GM18870 (cell line): ENCODE results near the gene TEAD4.

ENCODE experiments used
- ATAC-seq: cut with Tn5 transposase; IDR thresholded peaks from one replicate; pipeline ENCODE4 v1.9.1; 2021; ENCODE audit warnings: moderate library complexity; ENCODE audit not compliant: unreplicated experiment

Gene TEAD4

DNA sequence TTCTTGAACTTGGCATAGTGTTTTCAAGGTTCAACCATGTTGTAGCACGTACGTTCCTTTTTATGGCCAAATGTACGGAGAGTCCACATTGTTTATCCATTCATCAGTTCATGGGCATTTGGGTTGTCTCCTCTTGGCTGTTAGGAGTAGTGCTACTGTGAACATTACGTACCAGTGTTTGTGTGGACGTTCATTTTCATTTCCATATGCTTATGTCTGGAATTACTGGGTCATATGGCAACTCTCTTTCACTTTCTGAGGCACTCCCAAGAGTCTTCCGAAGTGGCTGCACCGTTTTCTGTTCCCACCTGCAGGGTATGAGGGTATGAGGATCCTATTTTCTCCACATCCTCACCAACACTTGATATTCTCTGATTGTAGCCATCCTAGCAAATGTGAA, 68.9 kb downstream of the TEAD4 start:
- no peak for ATAC-seq

DNA sequence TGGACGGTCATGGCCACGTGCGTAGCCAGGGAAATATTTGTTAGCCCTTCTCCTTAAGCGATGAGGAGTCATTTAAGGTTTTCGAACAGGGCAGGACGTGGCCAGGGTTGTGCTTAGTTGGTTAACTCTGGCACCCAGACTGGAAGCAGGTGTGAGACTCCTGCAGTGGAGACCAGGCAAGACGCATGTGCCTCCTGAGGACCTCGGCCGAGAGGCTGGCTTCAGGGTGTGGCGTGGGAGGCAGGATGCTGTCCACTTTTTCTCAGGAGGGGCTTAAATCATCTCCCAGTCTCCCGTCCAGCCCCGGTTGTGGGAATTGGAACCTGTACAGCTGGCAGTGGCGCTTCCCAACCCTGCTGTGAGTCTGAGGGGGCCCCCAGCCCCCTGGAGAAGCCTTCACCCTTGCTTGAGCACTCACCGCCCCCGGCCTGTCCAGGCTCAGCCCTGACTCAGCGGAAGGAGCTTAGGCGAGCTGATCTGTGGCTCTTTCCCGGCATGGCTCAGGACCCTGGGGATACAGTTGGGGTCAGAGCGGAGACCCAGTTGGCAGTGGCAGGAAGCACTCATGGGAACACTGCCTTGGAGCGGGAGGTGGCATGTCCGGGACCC, 71.7 kb downstream of the TEAD4 start:
- ATAC-seq: no peak

DNA sequence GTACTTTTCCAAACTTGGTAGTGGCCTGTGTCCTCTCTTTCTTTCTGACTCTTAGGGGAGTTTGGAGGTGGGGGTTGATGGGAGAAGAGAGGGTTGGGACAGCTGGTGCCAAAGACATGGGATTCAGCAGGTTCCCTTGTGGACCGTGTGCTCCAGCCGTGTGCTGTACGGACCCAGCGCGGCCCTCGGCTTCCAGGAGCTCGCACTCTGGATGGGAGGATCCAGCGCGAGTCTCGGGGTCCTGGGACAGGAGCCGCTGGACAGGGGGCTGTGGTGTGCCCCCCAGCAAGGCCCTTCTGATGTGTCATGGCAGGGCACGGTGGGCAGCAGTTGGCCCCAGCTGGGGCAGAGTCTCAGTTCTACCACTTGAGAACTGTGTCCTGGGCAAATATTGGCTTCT, 73.0 kb downstream of the TEAD4 start:
- ATAC-seq: no peak

DNA sequence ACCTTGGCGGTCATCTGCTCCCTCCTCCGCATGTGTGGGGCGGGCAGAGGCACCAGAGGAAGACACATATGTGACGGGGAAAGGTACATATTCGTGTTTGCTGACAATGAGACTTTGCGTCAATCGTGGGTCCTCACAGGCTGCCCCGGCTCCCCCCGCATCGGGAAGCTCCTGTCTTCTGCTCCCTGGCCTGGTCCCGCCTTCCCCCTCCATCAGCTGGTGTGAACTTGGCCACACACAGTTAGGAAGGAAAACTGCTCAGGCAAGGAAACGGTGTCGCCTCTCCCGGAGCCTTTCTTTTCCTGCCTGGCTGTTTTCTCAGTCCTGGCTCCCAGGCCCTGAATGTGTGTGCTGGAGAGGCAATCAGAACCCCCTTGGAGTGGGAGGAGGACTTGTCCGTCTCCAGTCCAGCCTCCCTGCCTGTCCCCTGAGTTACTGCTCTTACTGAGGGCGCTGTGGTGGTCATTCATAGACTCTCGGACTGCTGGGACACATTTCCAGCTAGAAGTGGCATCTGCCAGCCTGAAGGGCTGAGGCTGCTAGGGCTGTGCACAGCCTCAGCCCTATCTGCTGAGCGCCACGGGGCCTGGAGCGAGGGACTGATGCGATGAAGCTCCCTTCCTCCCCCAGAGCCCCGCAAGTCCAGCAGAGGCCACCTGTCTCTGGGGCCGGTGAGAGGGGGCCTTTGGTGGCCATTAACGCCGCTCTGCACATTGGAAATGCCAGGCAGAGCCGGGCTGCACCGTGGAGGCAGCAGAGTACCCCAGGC, 73.8 kb downstream of the TEAD4 start:
- ATAC-seq: no peak

DNA sequence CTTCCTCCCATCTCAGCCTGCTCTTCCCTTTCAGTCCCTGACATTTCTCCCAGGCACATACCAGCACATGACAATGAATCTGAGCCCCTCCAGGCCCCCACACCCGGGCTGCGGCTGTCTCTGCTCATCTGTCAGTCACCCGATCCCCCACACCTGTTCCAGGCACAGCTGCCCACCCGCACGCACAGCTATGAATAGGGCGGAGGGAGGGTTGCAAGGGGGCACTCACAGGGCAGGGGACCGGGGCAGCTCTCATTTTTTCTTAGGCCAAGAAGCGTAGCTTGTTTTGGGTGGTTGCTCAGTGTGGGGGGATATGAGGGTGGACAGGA, 74.3 kb downstream of the TEAD4 start:
- no peak for ATAC-seq

DNA sequence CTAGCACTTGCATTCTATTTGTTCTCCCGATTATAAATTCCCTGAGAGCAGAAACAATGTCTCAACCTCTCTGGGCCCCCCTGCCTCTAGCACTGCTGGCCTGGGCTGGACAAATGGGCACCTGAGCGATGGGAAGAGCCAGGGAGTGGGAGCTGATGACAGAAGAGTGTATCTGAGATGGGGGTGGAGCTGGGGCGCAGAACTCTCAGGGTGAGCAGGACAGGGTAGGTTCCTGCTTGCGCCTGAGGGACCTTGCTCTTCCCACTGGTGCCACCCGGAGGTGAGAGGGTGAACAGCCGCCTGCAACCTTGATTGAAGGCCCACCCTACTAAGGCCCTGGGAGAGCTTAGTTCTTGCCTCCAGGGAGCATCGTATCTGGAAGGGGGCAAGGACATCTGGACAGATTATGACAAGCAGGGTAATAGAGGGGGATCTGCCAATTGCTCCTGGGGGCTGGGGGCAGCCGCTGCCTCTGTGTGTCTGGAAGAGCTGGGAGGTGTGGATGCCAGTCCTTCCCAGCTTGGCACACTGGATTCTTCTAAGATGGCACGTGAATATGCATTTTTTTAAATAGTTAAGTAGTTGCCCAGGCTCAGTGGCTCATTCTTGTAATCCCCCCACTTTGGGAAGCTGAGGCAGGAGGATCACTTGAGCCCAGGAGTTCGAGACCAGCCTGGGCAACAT, 75.0 kb downstream of the TEAD4 start:
- no peak for ATAC-seq

DNA sequence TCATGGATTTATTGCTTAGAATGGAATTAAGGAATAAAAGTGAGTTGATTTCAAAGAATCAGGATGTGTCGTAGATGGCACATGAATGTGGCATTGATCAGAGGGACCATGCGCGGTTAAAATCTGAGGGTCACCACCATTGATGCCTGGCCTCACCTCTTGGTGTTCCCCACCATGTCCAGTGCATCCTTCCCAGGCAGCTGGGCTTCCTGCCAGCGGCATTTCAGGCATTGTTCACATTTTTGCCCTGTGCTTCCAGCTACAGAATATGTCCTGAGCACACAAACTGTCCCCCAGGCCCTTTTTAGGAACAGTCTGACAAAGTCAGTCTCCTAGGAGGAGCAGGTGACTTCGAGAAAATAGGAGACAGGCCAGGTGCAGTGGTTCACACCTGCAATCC, 76.0 kb downstream of the TEAD4 start:
- ATAC-seq: no peak

DNA sequence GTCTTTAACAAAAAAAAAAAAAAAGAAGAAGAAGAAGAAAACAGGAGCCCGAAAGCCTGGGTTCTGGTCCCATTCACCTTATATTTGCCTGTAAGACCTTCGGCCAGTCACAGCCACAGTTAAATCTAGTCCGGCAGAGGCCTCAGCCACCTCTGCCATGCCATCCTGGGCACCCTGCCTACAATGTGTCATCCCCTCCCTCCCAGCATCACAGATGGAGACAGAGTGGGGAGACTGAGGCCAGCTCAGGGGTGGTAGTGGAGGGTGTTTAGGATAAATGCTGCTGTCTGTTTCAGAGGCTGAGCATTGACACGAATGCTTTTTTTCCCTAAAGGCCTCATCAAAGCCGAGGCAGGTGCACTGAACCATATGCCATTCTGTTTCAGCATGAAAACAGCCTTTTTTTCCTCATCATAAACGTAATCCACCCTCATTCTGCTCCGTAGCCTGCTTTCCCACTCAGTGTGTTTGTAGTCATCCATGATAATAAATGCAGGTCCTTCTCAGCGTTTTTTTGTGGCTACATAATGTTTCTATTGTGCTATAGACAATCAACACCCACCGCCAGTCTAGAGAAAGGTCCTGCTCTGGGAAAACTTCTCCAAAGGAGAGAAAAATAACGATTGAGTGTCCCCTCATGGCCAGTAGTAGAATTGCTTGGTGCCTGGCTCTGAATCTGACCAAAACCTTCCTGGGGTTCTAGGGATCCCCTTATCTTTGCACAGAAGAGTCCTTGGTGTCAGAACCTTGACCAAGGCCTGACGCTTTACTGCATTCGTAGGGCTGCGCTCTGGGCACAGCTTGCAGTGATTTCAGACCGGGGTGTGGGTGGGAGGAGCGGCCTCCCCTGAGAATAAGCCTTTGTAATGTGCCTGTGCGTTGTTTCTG, 76.9 kb downstream of the TEAD4 start:
- ATAC-seq: no peak

DNA sequence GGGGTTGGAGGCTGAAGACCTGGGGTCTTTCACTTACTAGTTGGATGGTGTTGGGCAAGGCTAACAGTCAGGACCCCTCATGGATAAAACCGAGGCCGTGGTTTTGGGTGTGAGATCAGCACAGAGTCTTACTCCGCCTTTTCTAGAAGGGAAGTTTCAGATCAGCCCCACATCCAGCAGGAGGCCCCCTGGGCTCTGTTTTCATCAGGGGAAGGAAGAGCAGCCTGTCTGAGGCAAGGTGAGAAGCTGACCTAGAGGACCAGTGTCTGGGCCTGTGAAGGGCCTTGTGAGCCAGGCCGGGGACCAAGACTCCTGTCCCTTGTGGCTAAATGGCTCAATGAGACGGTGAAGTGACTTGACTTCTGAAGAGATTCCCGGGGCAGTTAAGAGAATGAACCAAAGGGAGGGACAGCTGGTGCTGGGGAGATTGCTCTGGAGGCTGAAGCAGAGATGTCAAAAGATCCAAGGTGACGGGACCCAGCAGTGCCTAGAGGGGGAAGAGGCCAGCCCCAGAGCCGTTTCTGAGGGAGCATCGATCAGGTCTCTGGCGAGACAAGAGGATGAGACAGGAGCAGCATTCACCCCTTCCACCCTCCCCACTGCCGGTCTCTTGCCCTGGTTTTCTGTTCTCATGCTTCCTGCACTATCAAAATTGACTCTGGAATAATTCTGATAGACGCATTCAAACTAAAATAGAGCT, 77.9 kb downstream of the TEAD4 start:
- ATAC-seq: no peak

DNA sequence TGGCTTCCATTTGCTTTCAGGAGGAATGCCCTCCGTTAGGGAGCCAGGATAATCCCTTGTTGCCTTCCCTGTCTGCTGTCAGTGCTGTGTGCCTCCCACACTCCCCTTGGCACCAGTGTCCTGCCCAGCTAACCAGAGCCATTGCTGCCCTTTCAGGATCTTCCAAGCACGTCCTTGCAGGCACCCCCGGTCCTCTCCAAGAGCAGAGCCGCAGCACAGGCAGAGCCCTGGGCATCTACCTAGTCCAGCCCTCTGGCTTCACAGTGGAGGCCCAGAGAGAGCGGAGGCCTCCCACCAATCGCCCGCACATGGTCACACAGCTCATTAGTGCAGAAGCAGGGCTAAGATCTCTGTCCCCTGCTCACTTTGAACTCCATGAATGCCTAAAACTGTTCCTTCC, 79.0 kb downstream of the TEAD4 start:
- ATAC-seq: no peak

DNA sequence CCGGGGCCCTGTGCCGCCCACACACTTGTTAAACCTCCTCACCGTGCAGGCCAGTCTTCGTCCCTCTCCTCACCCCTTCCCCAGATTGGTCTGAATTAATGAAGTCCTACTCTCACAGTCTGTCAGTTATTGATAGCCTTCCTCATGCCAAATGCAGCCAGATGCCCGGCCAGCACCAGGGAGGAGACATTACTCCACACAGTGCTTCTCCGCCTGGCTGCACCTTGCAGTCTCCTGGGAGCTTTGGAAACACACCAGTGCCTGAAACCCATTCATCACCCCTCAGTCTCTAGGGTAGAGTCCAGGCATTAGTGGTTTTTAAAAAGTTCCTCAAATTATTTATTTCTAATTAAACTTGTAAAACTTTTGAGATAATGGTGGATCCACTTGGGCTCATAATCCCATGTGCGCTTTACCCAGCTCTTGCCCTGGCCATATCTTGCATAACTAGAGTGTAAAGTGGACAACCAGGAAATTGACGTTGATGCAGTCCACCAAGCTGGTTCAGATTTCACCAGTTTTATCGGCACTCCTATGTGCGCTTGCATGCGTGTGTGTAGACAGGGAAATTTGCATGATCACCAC, 79.8 kb downstream of the TEAD4 start:
- no peak for ATAC-seq

DNA sequence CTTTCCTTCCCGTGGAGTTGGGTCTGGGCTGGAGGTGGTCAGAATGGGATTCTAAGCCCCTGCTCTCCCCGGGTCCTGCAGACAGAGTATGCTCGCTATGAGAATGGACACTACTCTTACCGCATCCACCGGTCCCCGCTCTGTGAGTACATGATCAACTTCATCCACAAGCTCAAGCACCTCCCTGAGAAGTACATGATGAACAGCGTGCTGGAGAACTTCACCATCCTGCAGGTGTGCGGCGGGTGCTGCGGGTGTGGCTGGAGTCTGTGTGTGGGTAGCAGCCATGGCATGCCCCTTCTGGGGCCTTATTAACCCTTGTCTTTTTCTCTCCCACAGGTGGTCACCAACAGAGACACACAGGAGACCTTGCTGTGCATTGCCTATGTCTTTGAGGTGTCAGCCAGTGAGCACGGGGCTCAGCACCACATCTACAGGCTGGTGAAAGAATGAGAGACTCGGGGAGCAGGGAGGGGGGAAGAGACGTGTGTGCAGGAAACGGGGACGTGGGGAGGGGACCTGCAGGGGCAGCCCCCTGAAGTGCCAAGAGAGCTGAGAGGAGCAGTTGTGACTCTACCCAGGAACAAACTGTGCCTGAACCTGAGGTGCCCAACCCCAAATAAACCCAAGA, 80.9 kb downstream of the TEAD4 start:
- no peak for ATAC-seq

DNA sequence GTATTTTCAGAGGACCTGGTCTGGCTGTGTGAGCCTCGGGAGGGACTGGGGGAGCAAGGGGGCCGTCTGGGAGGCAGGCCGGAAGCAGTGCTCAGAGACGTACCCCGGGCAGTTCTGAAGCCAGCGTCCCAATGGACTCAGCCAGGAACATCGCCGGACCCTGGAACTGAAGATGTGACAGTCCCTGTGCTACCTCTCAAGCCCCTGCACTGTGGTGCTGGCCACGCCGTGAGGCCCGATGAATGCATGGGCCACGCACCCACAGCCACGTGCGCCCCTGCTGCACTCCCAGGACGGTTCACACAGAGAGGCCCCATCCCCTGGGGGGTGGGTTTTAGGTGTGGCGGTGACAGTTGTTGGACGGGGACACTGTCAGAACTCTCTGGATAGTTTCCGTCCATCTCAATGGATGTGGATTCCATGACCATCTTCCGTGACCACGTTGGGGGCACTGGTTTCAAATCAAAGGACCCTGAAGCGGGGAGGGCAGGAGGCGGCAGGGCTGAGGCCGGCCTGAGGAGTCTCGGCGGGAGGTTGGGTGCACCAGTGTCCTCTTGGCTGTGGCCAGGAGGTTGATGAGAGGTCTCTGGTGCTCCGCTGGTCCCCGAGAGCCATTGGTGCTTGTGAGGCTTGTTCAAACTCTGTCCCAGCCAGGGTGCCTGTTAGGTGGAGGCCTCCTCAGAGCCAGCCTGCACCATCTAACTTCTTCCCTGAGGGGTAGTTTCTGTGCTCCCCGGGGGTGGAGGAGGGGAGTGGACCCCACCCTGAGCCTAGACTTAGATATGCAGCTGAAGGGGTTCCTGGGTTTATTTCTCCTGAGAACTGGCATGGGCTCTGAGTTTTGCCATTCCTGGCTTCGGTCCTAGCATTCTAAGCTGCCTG, 81.7 kb downstream of the TEAD4 start:
- ATAC-seq: no peak

DNA sequence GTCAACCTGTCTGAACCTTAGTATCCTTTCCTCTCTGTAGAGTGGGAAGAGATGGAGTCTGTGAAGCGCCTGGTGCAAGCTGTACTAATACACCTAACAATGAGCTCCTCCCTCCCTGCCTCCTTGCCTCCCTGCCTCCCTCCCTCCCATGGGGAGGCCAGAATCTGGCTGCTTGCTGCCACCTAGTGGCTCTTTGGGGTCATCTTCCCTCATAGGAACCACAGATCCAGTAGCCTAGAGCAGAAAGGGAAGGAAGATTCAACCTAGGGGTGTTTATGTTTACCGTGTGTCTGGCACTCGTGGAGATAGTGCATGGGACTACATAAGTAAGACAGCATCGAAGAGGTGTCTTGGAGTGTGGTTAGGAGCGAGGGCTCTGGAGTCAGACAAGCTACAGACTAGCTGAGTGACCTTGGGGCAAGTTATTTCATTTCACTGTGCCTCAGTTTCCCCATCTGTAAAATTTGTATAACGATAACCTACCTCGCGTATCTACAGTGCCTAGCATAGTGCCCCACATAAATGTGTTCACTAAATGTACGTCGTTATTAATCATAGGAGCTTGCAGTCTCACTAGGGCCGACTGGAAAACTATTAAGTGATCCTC, 82.5 kb downstream of the TEAD4 start:
- ATAC-seq: no peak

DNA sequence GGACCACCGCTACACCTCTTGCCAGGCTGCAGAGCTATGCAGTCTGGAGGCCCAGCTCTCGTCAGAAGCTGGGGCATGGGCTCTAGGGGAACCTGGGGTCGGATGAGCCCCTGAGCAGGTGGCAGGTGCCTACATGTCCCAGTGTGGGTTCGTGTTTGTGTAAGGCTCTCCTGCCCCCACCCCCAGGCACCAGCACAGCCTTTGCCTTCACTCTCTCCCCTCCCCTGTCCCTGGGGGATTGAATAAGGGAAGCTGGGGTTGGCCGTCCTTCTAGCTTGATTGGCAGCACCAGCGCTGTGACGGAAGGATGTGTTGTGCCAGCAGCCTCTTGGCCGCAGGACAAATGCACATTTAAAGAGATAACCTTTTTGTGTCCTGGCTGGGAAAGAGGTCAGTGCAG, 83.2 kb downstream of the TEAD4 start:
- no peak for ATAC-seq

DNA sequence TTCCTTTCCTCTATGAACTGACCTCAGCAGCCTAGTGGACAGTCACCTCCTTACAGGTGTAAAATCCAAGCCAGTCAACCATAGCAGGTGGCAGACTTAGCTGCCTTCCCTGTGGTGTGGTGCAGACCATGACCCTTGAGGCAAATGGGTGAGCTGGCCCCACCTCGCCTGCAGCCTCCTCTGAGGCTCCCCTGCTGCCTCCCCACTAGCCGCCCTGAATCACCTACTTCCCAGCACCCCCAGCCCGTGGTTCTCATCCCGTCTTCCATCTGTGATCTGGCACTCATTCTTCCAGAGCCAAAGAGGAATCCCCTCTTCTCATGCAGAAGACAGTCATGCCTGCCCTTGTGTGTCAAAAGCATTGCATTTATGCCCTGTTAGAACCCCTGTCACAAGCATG, 83.6 kb downstream of the TEAD4 start:
- ATAC-seq: no peak

DNA sequence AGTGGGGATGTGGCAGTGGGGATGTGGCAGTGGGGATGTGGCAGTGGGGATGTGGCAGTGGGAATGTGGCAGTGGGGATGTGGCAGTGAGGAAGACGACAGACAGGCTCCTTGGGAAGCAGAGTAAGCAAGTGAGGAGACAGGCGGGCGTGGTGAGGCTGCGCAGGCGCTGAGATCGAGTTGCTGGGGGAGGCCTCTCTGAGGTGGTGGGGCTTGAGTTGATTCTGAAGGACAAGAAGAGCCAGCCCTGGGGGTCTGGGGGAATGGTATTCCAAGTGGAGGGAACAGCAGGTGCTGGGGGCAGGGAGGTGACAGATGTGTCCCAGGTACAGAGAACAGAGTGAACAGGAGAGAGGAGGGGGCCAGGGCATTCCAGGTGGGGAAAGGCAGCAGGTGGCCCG, 84.2 kb downstream of the TEAD4 start:
- ATAC-seq: no peak

DNA sequence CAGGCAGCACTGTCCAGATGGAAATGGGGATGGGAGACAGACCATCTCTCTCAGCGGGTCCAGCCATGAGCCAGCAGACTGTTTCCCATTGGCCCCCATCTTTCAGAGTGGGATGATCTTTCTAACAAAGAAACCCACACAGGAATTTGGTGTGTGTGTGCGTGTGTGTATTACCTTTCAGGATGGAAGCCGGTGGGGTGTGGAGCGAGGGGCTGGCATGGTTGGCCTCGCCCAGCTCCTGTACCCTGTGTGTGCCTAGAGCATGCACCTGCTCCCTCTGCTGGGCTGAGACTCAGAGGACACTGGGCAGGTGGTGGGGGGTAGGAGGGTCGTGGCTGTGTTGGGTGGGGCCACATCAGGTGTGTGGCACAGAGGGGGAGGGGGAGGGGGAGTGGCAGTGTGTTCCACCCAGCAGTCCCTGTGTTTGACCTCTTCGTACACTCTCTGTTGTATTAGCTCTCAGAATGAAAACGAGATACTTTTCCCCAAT, 85.0 kb downstream of the TEAD4 start:
- ATAC-seq: no peak
